GM23338 (cell line): ENCODE results near the gene FKBP6. TPM values are rescaled to one million over a fixed set of nuclear protein-coding genes. Genes with fewer than 3 reads are reported as not detected.

Experiments
- ATAC-seq: fragments of 200-7000 bp; cut with Tn5 transposase; 3 replicates; pipeline ENCODE4 v1.9.1; 2020
- DNase-seq: peaks from one replicate; pipeline ENCODE4 v3.0.0-alpha.2; 2015; ENCODE audit warnings: low spot score
- H2AFZ ChIP-seq: fragments of 200-600 bp; sonication (generic); 2 replicates; pipeline ENCODE4 v1.8.0; 2016; ENCODE audit warnings: antibody characterized with exemption, mild to moderate bottlenecking, moderate library complexity
- H3F3A ChIP-seq: fragments of 200-600 bp; sonication (generic); replicated peaks from 2 replicates; pipeline ENCODE4 v1.8.0; 2017; ENCODE audit warnings: antibody characterized with exemption, mixed run types, low read depth
- H3K27ac ChIP-seq: fragments of 200-600 bp; sonication (generic); 2 replicates; pipeline ENCODE4 v1.6.1; 2016; ENCODE audit warnings: low read depth
- H3K27me3 ChIP-seq: fragments of 200-600 bp; sonication (generic); 2 replicates; pipeline ENCODE4 v1.8.0; 2016; ENCODE audit warnings: mild to moderate bottlenecking, mixed run types, moderate library complexity; ENCODE audit not compliant: insufficient read depth
- H3K36me3 ChIP-seq: fragments of 200-600 bp; sonication (generic); 2 replicates; pipeline ENCODE4 v1.8.0; 2016; ENCODE audit warnings: mild to moderate bottlenecking; ENCODE audit not compliant: insufficient read depth
- H3K4me1 ChIP-seq: fragments of 200-600 bp; sonication (generic); 2 replicates; pipeline ENCODE4 v1.8.0; 2016; ENCODE audit warnings: mild to moderate bottlenecking, moderate library complexity; ENCODE audit not compliant: insufficient read depth
- H3K4me2 ChIP-seq: fragments of 200-600 bp; sonication (generic); 2 replicates; pipeline ENCODE4 v1.7.1; 2017; ENCODE audit warnings: mixed run types
- H3K4me3 ChIP-seq: fragments of 200-600 bp; sonication (generic); 2 replicates; pipeline ENCODE4 v1.6.1; 2016; ENCODE audit warnings: mixed run types
- H3K79me2 ChIP-seq: fragments of 200-600 bp; sonication (generic); replicated peaks from 2 replicates; pipeline ENCODE4 v1.8.0; 2017; ENCODE audit warnings: mild to moderate bottlenecking; ENCODE audit not compliant: insufficient read depth
- H3K9me2 ChIP-seq: fragments of 200-600 bp; sonication (generic); 2 replicates; pipeline ENCODE4 v1.8.0; 2017; ENCODE audit not compliant: insufficient read depth
- H4K20me1 ChIP-seq: fragments of 200-600 bp; sonication (generic); replicated peaks from 2 replicates; pipeline ENCODE4 v1.8.0; 2017; ENCODE audit warnings: mild to moderate bottlenecking; ENCODE audit not compliant: insufficient read depth
- H3K27ac Mint-ChIP-seq: 2 replicates; pipeline ENCODE4 v1.8.0; 2020; ENCODE audit warnings: inconsistent platforms, mild to moderate bottlenecking, moderate library complexity, mixed read lengths
- H3K27me3 Mint-ChIP-seq: 3 replicates; pipeline ENCODE4 v1.8.0; 2022; ENCODE audit warnings: low read depth, mild to moderate bottlenecking, moderate library complexity, mixed read lengths, inconsistent platforms; ENCODE audit not compliant: insufficient read depth, poor library complexity
- H3K36me3 Mint-ChIP-seq: 3 replicates; pipeline ENCODE4 v1.8.0; 2021; ENCODE audit warnings: low read depth, mild to moderate bottlenecking, inconsistent platforms, moderate library complexity, mixed read lengths
- H3K4me1 Mint-ChIP-seq: 3 replicates; pipeline ENCODE4 v1.8.0; 2020; ENCODE audit warnings: mild to moderate bottlenecking, inconsistent platforms, mixed read lengths
- H3K4me3 Mint-ChIP-seq: 3 replicates; pipeline ENCODE4 v1.8.0; 2021; ENCODE audit warnings: moderate library complexity, mild to moderate bottlenecking, inconsistent platforms, mixed read lengths
- H3K9me3 Mint-ChIP-seq: 3 replicates; pipeline ENCODE4 v1.8.0; 2020; ENCODE audit warnings: moderate library complexity, mild to moderate bottlenecking, inconsistent platforms, mixed read lengths
- CREB1 ChIP-seq: fragments of 250-450 bp; sonication (Bioruptor Pico); IDR thresholded peaks from 2 replicates; pipeline ENCODE4 v1.5.0; 2020; ENCODE audit warnings: low read depth, mild to moderate bottlenecking, moderate library complexity
- EZH2 ChIP-seq: fragments of 200-600 bp; sonication (generic); IDR thresholded peaks from one replicate; pipeline ENCODE4 v1.8.0; 2017; ENCODE audit warnings: antibody characterized with exemption, mild to moderate bottlenecking, low read depth; ENCODE audit not compliant: unreplicated experiment
- EZH2phosphoT487 ChIP-seq: fragments of 200-600 bp; sonication (generic); IDR thresholded peaks from one replicate; pipeline ENCODE4 v1.8.1; 2018; ENCODE audit warnings: antibody characterized with exemption; ENCODE audit not compliant: unreplicated experiment
- JUNB ChIP-seq: IDR thresholded peaks from one replicate; pipeline ENCODE4 v1.6.1; 2016; ENCODE audit warnings: antibody characterized with exemption; ENCODE audit not compliant: unreplicated experiment
- NANOG ChIP-seq: IDR thresholded peaks from 2 replicates; pipeline ENCODE4 v1.6.1; 2016; ENCODE audit warnings: antibody characterized with exemption, borderline replicate concordance
- POLR2AphosphoS5 ChIP-seq: IDR thresholded peaks from 2 replicates; pipeline ENCODE4 v1.6.1; 2016; ENCODE audit warnings: antibody characterized with exemption, low read depth
- STAT1 ChIP-seq: IDR thresholded peaks from one replicate; pipeline ENCODE4 v1.6.1; 2016; ENCODE audit warnings: antibody characterized with exemption; ENCODE audit not compliant: unreplicated experiment
- ZNF114 ChIP-seq: fragments of 250-450 bp; sonication (Bioruptor Pico); IDR thresholded peaks from 2 replicates; pipeline ENCODE4 v1.5.0; 2020; ENCODE audit warnings: mild to moderate bottlenecking, moderate library complexity
- ZNF331 ChIP-seq: fragments of 250-450 bp; sonication (Bioruptor Pico); IDR thresholded peaks from 2 replicates; pipeline ENCODE4 v1.5.0; 2020; ENCODE audit warnings: low read depth, mild to moderate bottlenecking, moderate library complexity
- polyA plus RNA-seq: library from polyadenylated mRNA; unstranded; fragments of >200 nt; fragmentation: Nextera tagmentation; extraction: Ambion mirVana; gene quantifications from 2 replicates; pipeline ENCODE4 v1.2.1, GENCODE V29; 2016
- total RNA-seq: library from RNA; depleted of rRNA; stranded (reverse); fragments of >200 nt; shearing (Covaris generic); gene quantifications from 2 replicates; pipeline ENCODE4 v1.2.3, GENCODE V29; 2014
- TF ChIP-seq, protein P1 (sequence below): fragments of 250-450 bp; sonication (Bioruptor Pico); IDR thresholded peaks from 2 replicates; pipeline ENCODE4 v1.5.0; 2020; ENCODE audit warnings: mild to moderate bottlenecking, moderate library complexity
- TF ChIP-seq, protein P2 (sequence below), 2 experiments: fragments of 200-600 bp in 1 of 2; sonication (generic) in 1 of 2; conservative IDR thresholded peaks; 2 replicates each; pipeline versions ENCODE4 v1.5.1 to v1.6.1; 2016 to 2017; ENCODE audit warnings: antibody characterized with exemption in 2 of 2, low read depth in 2 of 2, mild to moderate bottlenecking in 2 of 2, moderate library complexity in 1 of 2
- TF ChIP-seq, protein P3 (sequence below): IDR thresholded peaks from one replicate; pipeline ENCODE4 v1.6.1; 2018; ENCODE audit warnings: antibody characterized with exemption; ENCODE audit not compliant: unreplicated experiment
- TF ChIP-seq, protein P4 (sequence below): IDR thresholded peaks from 2 replicates; pipeline ENCODE4 v1.6.1; 2016; ENCODE audit warnings: antibody characterized with exemption

The FKBP6 gene
- total and polyA plus RNA-seq, 2 experiments from 2014 or later, result 0.15 TPM; not detected in 1

- H3K27ac ChIP-seq, result no peak overlapping the region
- Mint-ChIP-seq H3K9me3 (no peaks in the 10 kb centered on the region), H3K4me1 (peaks cover 19% of the 10 kb centered on the region)
These were observed 2.1 kb downstream of the FKBP6 start for GRCh38 chr7:73329861-73330581.

More at GRCh38 chr7:73329861-73330581, 2.1 kb downstream of the FKBP6 start:
- Mint-ChIP-seq H3K36me3 (no peaks in the 10 kb centered on the region), H3K27ac (no peak overlapping the region), H3K27me3 (peaks cover 10% of the 10 kb centered on the region), H3K4me3 (no peak overlapping the region)
- no peaks in the 10 kb centered on the region for H3K79me2 ChIP-seq
- DNase-seq (no peak), ATAC-seq (no peak)
- H3K36me3 ChIP-seq, result no peaks in the 10 kb centered on the region
- no peak overlapping the region for H3K4me3 ChIP-seq
- peak overlapping the region; percentile 82 for H2AFZ ChIP-seq
- no peaks in the 10 kb centered on the region for H3K9me2 ChIP-seq
- no peaks in the 10 kb centered on the region for H3F3A ChIP-seq
- no peak overlapping the region for H3K4me2 ChIP-seq
- no peaks in the 10 kb centered on the region for H3K27me3 ChIP-seq
- TF ChIP-seq, protein P1, sequence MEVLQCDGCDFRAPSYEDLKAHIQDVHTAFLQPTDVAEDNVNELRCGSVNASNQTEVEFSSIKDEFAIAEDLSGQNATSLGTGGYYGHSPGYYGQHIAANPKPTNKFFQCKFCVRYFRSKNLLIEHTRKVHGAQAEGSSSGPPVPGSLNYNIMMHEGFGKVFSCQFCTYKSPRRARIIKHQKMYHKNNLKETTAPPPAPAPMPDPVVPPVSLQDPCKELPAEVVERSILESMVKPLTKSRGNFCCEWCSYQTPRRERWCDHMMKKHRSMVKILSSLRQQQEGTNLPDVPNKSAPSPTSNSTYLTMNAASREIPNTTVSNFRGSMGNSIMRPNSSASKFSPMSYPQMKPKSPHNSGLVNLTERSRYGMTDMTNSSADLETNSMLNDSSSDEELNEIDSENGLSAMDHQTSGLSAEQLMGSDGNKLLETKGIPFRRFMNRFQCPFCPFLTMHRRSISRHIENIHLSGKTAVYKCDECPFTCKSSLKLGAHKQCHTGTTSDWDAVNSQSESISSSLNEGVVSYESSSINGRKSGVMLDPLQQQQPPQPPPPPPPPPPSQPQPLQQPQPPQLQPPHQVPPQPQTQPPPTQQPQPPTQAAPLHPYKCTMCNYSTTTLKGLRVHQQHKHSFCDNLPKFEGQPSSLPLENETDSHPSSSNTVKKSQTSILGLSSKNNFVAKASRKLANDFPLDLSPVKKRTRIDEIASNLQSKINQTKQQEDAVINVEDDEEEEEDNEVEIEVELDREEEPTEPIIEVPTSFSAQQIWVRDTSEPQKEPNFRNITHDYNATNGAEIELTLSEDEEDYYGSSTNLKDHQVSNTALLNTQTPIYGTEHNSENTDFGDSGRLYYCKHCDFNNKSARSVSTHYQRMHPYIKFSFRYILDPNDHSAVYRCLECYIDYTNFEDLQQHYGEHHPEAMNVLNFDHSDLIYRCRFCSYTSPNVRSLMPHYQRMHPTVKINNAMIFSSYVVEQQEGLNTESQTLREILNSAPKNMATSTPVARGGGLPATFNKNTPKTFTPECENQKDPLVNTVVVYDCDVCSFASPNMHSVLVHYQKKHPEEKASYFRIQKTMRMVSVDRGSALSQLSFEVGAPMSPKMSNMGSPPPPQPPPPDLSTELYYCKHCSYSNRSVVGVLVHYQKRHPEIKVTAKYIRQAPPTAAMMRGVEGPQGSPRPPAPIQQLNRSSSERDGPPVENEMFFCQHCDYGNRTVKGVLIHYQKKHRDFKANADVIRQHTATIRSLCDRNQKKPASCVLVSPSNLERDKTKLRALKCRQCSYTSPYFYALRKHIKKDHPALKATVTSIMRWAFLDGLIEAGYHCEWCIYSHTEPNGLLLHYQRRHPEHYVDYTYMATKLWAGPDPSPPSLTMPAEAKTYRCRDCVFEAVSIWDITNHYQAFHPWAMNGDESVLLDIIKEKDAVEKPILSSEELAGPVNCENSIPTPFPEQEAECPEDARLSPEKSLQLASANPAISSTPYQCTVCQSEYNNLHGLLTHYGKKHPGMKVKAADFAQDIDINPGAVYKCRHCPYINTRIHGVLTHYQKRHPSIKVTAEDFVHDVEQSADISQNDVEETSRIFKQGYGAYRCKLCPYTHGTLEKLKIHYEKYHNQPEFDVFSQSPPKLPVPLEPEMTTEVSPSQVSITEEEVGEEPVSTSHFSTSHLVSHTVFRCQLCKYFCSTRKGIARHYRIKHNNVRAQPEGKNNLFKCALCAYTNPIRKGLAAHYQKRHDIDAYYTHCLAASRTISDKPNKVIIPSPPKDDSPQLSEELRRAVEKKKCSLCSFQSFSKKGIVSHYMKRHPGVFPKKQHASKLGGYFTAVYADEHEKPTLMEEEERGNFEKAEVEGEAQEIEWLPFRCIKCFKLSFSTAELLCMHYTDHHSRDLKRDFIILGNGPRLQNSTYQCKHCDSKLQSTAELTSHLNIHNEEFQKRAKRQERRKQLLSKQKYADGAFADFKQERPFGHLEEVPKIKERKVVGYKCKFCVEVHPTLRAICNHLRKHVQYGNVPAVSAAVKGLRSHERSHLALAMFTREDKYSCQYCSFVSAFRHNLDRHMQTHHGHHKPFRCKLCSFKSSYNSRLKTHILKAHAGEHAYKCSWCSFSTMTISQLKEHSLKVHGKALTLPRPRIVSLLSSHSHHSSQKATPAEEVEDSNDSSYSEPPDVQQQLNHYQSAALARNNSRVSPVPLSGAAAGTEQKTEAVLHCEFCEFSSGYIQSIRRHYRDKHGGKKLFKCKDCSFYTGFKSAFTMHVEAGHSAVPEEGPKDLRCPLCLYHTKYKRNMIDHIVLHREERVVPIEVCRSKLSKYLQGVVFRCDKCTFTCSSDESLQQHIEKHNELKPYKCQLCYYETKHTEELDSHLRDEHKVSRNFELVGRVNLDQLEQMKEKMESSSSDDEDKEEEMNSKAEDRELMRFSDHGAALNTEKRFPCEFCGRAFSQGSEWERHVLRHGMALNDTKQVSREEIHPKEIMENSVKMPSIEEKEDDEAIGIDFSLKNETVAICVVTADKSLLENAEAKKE (CRISPR knock-in tag), result no peak
- TF ChIP-seq EZH2phosphoT487 (no peak), NANOG (no peak), ZNF331 (CRISPR knock-in tag) (no peak), POLR2AphosphoS5 (no peak), ZNF114 (no peak), CREB1 (no peak), JUNB (no peak), STAT1 (no peak), EZH2 (no peak)
- TF ChIP-seq, protein P2, sequence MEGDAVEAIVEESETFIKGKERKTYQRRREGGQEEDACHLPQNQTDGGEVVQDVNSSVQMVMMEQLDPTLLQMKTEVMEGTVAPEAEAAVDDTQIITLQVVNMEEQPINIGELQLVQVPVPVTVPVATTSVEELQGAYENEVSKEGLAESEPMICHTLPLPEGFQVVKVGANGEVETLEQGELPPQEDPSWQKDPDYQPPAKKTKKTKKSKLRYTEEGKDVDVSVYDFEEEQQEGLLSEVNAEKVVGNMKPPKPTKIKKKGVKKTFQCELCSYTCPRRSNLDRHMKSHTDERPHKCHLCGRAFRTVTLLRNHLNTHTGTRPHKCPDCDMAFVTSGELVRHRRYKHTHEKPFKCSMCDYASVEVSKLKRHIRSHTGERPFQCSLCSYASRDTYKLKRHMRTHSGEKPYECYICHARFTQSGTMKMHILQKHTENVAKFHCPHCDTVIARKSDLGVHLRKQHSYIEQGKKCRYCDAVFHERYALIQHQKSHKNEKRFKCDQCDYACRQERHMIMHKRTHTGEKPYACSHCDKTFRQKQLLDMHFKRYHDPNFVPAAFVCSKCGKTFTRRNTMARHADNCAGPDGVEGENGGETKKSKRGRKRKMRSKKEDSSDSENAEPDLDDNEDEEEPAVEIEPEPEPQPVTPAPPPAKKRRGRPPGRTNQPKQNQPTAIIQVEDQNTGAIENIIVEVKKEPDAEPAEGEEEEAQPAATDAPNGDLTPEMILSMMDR (conservative IDR thresholded peaks at IDR 0.05; ENCODE audit: low read depth in 2 of 2), result no peak
- TF ChIP-seq, protein P3, sequence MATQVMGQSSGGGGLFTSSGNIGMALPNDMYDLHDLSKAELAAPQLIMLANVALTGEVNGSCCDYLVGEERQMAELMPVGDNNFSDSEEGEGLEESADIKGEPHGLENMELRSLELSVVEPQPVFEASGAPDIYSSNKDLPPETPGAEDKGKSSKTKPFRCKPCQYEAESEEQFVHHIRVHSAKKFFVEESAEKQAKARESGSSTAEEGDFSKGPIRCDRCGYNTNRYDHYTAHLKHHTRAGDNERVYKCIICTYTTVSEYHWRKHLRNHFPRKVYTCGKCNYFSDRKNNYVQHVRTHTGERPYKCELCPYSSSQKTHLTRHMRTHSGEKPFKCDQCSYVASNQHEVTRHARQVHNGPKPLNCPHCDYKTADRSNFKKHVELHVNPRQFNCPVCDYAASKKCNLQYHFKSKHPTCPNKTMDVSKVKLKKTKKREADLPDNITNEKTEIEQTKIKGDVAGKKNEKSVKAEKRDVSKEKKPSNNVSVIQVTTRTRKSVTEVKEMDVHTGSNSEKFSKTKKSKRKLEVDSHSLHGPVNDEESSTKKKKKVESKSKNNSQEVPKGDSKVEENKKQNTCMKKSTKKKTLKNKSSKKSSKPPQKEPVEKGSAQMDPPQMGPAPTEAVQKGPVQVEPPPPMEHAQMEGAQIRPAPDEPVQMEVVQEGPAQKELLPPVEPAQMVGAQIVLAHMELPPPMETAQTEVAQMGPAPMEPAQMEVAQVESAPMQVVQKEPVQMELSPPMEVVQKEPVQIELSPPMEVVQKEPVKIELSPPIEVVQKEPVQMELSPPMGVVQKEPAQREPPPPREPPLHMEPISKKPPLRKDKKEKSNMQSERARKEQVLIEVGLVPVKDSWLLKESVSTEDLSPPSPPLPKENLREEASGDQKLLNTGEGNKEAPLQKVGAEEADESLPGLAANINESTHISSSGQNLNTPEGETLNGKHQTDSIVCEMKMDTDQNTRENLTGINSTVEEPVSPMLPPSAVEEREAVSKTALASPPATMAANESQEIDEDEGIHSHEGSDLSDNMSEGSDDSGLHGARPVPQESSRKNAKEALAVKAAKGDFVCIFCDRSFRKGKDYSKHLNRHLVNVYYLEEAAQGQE, result no peak
- TF ChIP-seq, protein P4, sequence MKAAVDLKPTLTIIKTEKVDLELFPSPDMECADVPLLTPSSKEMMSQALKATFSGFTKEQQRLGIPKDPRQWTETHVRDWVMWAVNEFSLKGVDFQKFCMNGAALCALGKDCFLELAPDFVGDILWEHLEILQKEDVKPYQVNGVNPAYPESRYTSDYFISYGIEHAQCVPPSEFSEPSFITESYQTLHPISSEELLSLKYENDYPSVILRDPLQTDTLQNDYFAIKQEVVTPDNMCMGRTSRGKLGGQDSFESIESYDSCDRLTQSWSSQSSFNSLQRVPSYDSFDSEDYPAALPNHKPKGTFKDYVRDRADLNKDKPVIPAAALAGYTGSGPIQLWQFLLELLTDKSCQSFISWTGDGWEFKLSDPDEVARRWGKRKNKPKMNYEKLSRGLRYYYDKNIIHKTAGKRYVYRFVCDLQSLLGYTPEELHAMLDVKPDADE, result no peak
- H4K20me1 ChIP-seq, result no peaks in the 10 kb centered on the region
- 0 out of 2 replicates have a peak, but pooled peaks cover 5% of the 10 kb centered on the region for H3K4me1 ChIP-seq
